Measurements from ENCODE around the gene ARHGEF7.

- TF ChIP-seq, protein P1, sequence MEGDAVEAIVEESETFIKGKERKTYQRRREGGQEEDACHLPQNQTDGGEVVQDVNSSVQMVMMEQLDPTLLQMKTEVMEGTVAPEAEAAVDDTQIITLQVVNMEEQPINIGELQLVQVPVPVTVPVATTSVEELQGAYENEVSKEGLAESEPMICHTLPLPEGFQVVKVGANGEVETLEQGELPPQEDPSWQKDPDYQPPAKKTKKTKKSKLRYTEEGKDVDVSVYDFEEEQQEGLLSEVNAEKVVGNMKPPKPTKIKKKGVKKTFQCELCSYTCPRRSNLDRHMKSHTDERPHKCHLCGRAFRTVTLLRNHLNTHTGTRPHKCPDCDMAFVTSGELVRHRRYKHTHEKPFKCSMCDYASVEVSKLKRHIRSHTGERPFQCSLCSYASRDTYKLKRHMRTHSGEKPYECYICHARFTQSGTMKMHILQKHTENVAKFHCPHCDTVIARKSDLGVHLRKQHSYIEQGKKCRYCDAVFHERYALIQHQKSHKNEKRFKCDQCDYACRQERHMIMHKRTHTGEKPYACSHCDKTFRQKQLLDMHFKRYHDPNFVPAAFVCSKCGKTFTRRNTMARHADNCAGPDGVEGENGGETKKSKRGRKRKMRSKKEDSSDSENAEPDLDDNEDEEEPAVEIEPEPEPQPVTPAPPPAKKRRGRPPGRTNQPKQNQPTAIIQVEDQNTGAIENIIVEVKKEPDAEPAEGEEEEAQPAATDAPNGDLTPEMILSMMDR (conservative IDR thresholded peaks at IDR 0.05) = no peak
- no peak for TF ChIP-seq ZFX (IDR thresholded peaks at IDR 0.05)
Observed at GRCh38 chr13:111090169-111090568, 24.9 kb upstream of the ARHGEF7 start.

All from C4-2B (cell line).